Retina (tissue), 1 donor: ENCODE results near the gene PTGES.
"Not testable (repeated sequence)": the region's sequence is repeated elsewhere in the genome, so short reads cannot be mapped to it uniquely, and the experiment has no call there.

Experiments used
- DNase-seq: peaks from one replicate; pipeline ENCODE4 v3.0.0-alpha.2; 2016

The PTGES gene

GRCh38 chr9:129752900-129753729 is at the start of gene PTGES:
PTGES (minus strand) TSS chr9:129753042; CDS start chr9:129753012, 30 bp downstream.
- DNase-seq = peak; percentile 78

GRCh38 chr9:129801504-129801903 is 48.7 kb upstream of the PTGES start:
- no peak for DNase-seq

- DNase-seq = no peak
Measured at GRCh38 chr9:129798973-129799372, 46.1 kb upstream of the PTGES start.

- not testable (repeated sequence) for DNase-seq
Measured at GRCh38 chr9:129796029-129796428, 43.2 kb upstream of the PTGES start.

- no peak for DNase-seq
Measured at GRCh38 chr9:129794549-129794948, 41.7 kb upstream of the PTGES start.

- no peak for DNase-seq
Measured at GRCh38 chr9:129786481-129786880, 33.6 kb upstream of the PTGES start.

- DNase-seq = no peak
Measured at GRCh38 chr9:129785866-129786265, 33.0 kb upstream of the PTGES start.

GRCh38 chr9:129784970-129785369 is 32.1 kb upstream of the PTGES start:
- not testable (repeated sequence) for DNase-seq

- peak; percentile 83 for DNase-seq
Measured at GRCh38 chr9:129783516-129784361, 30.9 kb upstream of the PTGES start.

GRCh38 chr9:129781981-129782380 is 29.1 kb upstream of the PTGES start:
- DNase-seq = no peak

- no peak for DNase-seq
Measured at GRCh38 chr9:129781131-129781530, 28.3 kb upstream of the PTGES start.

- no peak for DNase-seq
Measured at GRCh38 chr9:129779560-129780190, 26.8 kb upstream of the PTGES start.

- DNase-seq = no peak
Measured at GRCh38 chr9:129778469-129778868, 25.6 kb upstream of the PTGES start.

GRCh38 chr9:129777769-129778130 is 24.9 kb upstream of the PTGES start:
- no peak for DNase-seq

- DNase-seq = peak; percentile 71
Measured at GRCh38 chr9:129776938-129777768, 24.3 kb upstream of the PTGES start.

- DNase-seq = no peak
Measured at GRCh38 chr9:129776566-129776937, 23.7 kb upstream of the PTGES start.

GRCh38 chr9:129776096-129776495 is 23.3 kb upstream of the PTGES start:
- not testable (repeated sequence) for DNase-seq

- DNase-seq = no peak
Measured at GRCh38 chr9:129775448-129775798, 22.6 kb upstream of the PTGES start.

- DNase-seq = no peak
Measured at GRCh38 chr9:129774791-129775447, 22.1 kb upstream of the PTGES start.

GRCh38 chr9:129773262-129774048 is 20.6 kb upstream of the PTGES start:
- no peak for DNase-seq

GRCh38 chr9:129770741-129771140 is 17.9 kb upstream of the PTGES start:
- DNase-seq = no peak
